Fibroblast of pulmonary artery (primary cell): Measurements from ENCODE around the gene SLC9A9.

Experiments
- DNase-seq: peaks from one replicate; pipeline ENCODE4 v3.0.0-alpha.2; 2010; ENCODE audit warnings: low read depth
- H3K4me3 ChIP-seq: replicated peaks from 2 replicates; pipeline ENCODE4 v1.5.1; 2011; ENCODE audit warnings: low read depth, mild to moderate bottlenecking, control low read depth, low read length, moderate library complexity
- TF ChIP-seq, protein P1 (sequence below): IDR thresholded peaks from 2 replicates; pipeline ENCODE4 v1.5.1; 2011; ENCODE audit warnings: mild to moderate bottlenecking, control low read depth, low read length, inconsistent platforms; ENCODE audit errors: missing control alignments

The SLC9A9 gene

DNA sequence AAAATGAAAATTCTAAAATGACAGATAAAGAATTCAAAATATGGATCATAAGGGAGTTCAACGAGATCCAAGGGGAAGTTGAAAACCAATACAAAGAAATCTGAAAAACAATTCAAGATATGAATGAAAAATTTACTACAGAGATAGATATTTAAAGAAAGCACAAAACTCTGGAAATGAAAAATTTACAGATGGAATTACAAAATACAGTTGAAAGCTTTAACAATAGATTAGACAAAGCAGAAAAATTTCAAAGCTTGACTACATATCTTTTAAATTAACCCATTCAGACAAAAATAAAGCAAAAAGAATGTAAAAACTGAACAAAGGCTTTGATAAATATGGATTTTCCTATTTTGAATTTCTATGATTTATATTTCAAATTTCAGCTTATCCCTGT is 211.1 kb downstream of the SLC9A9 start:
- DNase-seq: no peak
- no peak overlapping the region for H3K4me3 ChIP-seq
- TF ChIP-seq, protein P1, sequence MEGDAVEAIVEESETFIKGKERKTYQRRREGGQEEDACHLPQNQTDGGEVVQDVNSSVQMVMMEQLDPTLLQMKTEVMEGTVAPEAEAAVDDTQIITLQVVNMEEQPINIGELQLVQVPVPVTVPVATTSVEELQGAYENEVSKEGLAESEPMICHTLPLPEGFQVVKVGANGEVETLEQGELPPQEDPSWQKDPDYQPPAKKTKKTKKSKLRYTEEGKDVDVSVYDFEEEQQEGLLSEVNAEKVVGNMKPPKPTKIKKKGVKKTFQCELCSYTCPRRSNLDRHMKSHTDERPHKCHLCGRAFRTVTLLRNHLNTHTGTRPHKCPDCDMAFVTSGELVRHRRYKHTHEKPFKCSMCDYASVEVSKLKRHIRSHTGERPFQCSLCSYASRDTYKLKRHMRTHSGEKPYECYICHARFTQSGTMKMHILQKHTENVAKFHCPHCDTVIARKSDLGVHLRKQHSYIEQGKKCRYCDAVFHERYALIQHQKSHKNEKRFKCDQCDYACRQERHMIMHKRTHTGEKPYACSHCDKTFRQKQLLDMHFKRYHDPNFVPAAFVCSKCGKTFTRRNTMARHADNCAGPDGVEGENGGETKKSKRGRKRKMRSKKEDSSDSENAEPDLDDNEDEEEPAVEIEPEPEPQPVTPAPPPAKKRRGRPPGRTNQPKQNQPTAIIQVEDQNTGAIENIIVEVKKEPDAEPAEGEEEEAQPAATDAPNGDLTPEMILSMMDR: no peak

DNA sequence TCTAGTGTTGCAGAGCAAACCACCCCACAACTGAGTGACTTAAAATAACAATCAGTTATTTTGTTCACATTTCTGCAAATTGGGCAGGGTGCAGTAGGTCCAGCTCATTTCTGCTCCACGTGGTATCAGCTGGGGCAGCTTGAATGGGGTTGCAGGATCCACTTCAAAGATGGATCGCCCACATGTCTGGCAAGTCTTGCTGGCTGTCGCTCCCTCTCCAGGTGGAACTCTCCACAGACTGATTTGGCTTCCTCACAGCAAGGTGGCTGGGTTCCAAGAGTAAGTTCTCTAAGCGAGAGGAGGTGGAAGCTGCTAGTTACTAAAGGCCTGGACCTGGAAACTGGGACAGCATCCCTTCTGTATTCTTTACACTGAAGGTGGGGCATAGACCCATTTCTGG is 213.3 kb downstream of the SLC9A9 start:
- TF ChIP-seq, protein P1: no peak
- no peak for DNase-seq
- H3K4me3 ChIP-seq: no peak overlapping the region

DNA sequence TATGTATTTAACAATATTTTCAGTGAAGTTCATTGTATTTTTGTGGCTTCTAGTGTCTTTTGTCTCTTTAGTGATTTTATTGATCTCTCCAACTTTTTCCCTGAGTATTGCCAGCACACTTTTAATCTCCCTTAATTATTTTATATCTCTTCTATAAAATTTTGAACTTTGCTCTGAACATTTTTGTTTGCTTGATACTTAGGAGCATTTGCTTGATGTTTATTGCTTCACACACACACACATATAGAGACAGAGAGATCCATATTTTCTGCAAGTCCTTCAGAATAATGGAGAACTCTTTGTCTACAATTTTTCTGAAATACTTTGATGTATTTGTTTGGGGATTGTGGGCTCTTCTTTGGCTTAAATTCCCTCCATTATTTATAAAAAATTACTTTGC is 213.8 kb downstream of the SLC9A9 start:
- no peak for DNase-seq
- H3K4me3 ChIP-seq: no peak overlapping the region
- TF ChIP-seq, protein P1: no peak

DNA sequence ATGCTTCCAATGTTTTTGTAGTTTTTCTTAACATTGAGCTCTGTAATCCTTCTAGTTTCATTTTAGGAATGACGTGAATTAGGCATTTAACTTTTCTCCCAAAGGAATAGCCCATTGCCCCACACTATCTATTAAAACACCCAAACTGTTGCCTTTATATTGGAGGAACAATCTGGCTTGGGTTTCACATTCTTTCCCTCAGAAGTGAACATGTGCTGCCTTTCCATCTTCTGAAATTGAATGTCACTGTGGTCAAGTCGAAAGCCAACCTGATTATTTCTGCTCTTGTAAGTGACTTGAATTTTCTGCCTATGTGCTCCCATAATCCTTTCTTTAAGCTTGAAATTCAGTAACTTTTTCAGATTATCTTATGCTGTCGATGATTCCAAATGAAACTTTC is 214.5 kb downstream of the SLC9A9 start:
- TF ChIP-seq, protein P1: no peak
- H3K4me3 ChIP-seq: no peak overlapping the region
- no peak for DNase-seq

DNA sequence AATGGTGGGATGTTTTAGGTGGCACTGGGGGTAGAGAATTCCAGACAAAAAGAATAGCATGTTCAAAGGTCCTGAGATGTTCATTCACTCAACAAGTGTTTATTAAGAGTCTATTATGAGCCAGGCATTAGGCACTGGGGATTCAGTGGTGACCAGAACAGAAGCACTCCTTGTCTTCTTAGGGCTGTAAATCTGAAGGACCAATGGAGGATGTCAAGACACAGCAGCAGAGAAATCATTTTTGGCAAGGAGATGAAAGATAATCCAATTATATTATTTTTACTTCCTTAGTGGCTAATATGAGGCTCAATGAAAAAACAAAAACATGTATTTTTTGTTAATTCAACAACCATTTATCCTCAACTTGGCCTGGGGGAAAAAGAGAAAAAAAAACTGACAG is 218.5 kb downstream of the SLC9A9 start:
- TF ChIP-seq, protein P1: no peak
- DNase-seq: no peak
- H3K4me3 ChIP-seq: no peak overlapping the region

DNA sequence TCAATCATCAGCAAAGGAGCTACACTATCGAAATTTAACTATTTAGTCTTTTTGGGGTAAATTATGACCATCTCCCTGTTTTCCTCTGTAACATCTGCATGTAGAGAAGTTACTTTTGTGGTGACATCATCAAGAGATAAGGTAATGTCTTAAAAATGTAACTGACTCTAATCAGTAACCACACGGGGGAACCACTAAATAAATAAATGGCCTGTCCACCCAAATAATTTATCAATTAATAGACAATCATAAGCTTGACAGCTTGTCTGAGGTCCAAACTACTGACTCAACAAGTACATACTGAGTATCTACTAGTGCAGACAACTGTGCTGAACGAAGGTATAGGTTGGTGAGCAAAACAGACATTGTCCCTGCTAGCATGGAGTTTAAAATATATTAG is 219.3 kb downstream of the SLC9A9 start:
- no peak for DNase-seq
- TF ChIP-seq, protein P1: no peak
- H3K4me3 ChIP-seq: no peak overlapping the region

DNA sequence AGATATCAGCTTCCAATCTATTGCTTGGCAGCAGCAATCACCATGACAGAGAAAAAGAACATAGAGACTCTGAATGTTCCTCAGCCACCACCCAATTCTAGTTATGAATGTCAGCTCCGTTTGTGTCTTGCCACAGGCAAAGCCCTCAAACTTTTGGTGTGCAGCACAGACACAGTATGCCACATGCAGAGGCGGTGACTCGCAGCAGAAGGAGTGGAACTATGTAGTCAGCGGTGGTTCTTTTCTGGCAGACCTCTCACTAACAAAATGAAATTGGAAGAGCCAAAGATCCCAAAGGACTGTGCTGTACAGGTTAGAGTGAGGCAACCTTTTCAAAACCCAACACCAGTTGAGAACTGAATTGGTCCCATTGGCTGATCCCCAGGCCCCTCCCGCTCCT is 220.9 kb downstream of the SLC9A9 start:
- TF ChIP-seq, protein P1: no peak
- no peak overlapping the region for H3K4me3 ChIP-seq
- peak; percentile 14 for DNase-seq
